Trophoblast cell (in vitro differentiated cells and primary cell): Measurements from ENCODE around the gene RAF1.

ENCODE experiments used
- DNase-seq, 2 donors: peaks; one replicate each; pipeline ENCODE4 v3.0.0-alpha.2; 2016
- H2AFZ ChIP-seq: 2 replicates; pipeline ENCODE4 v1.6.1; 2013; ENCODE audit warnings: low read length, moderate library complexity, mild to moderate bottlenecking; ENCODE audit not compliant: insufficient read depth, poor library complexity
- H2AK5ac ChIP-seq: 2 replicates; pipeline ENCODE4 v1.6.1; 2013; ENCODE audit warnings: mild to moderate bottlenecking, low read length
- H2BK120ac ChIP-seq: 2 replicates; pipeline ENCODE4 v1.6.1; 2013; ENCODE audit warnings: low read length, mild to moderate bottlenecking, moderate library complexity; ENCODE audit not compliant: insufficient read depth, poor library complexity
- H2BK12ac ChIP-seq: 2 replicates; pipeline ENCODE4 v1.6.1; 2013; ENCODE audit warnings: mild to moderate bottlenecking, low read length, moderate library complexity
- H2BK5ac ChIP-seq: 2 replicates; pipeline ENCODE4 v1.6.1; 2013; ENCODE audit warnings: low read length, low read depth, moderate library complexity, mild to moderate bottlenecking; ENCODE audit not compliant: poor library complexity
- H3K14ac ChIP-seq: 2 replicates; pipeline ENCODE4 v1.6.1; 2013; ENCODE audit warnings: mild to moderate bottlenecking, low read length
- H3K18ac ChIP-seq: 2 replicates; pipeline ENCODE4 v1.6.1; 2013; ENCODE audit warnings: mild to moderate bottlenecking, low read length
- H3K23ac ChIP-seq: 2 replicates; pipeline ENCODE4 v1.6.1; 2013; ENCODE audit warnings: low read length
- H3K27ac ChIP-seq: 2 replicates; pipeline ENCODE4 v1.5.1; 2013; ENCODE audit warnings: low read depth, mild to moderate bottlenecking, inconsistent platforms, low read length, moderate library complexity
- H3K27me3 ChIP-seq: 2 replicates; pipeline ENCODE4 v1.6.1; 2013; ENCODE audit warnings: inconsistent platforms, mild to moderate bottlenecking, low read length, moderate library complexity; ENCODE audit not compliant: insufficient read depth
- H3K36me3 ChIP-seq, 2 experiments: 1 replicate in 1 of 2; 2 replicates in 1 of 2; pipeline ENCODE4 v1.6.1; 2013; ENCODE audit warnings: low read length in 2 of 2, mild to moderate bottlenecking in 2 of 2, moderate library complexity in 1 of 2; ENCODE audit not compliant: insufficient read depth in 2 of 2, control insufficient read depth in 1 of 2
- H3K4ac ChIP-seq: 2 replicates; pipeline ENCODE4 v1.6.1; 2013; ENCODE audit warnings: low read depth, mild to moderate bottlenecking, low read length, moderate library complexity
- H3K4me1 ChIP-seq, 2 experiments: 1 replicate in 1 of 2; 2 replicates in 1 of 2; pipeline ENCODE4 v1.6.1; 2013; ENCODE audit warnings: low read length in 2 of 2, mild to moderate bottlenecking in 2 of 2, moderate library complexity in 1 of 2; ENCODE audit not compliant: insufficient read depth in 2 of 2, control insufficient read depth in 1 of 2
- H3K4me2 ChIP-seq: 2 replicates; pipeline ENCODE4 v1.6.1; 2013; ENCODE audit warnings: inconsistent platforms, mild to moderate bottlenecking, low read length, moderate library complexity
- H3K4me3 ChIP-seq: 2 replicates; pipeline ENCODE4 v1.5.1; 2013; ENCODE audit warnings: mild to moderate bottlenecking, low read depth, low read length, inconsistent platforms
- H3K79me1 ChIP-seq: one replicate; pipeline ENCODE4 v1.6.1; 2013; ENCODE audit warnings: low read length
- H3K79me2 ChIP-seq: 2 replicates; pipeline ENCODE4 v1.6.1; 2013; ENCODE audit warnings: low read length, mild to moderate bottlenecking; ENCODE audit not compliant: control insufficient read depth, insufficient read depth, poor library complexity
- H3K9ac ChIP-seq: 2 replicates; pipeline ENCODE4 v1.6.1; 2013; ENCODE audit warnings: mild to moderate bottlenecking, low read length
- H3K9me3 ChIP-seq: 2 replicates; pipeline ENCODE4 v1.6.1; 2013; ENCODE audit warnings: low read depth, mild to moderate bottlenecking, control low read depth, inconsistent platforms, low read length; ENCODE audit not compliant: insufficient read depth
- H4K12ac ChIP-seq: 2 replicates; pipeline ENCODE4 v1.6.1; 2013; ENCODE audit warnings: low read depth, mild to moderate bottlenecking, low read length, moderate library complexity
- H4K8ac ChIP-seq: 2 replicates; pipeline ENCODE4 v1.6.1; 2013; ENCODE audit warnings: low read depth, mild to moderate bottlenecking, low read length, moderate library complexity
- H4K91ac ChIP-seq: one replicate; pipeline ENCODE4 v1.6.1; 2013; ENCODE audit warnings: low read depth, mild to moderate bottlenecking, low read length, moderate library complexity
- WGBS: extraction: QIAGEN DNeasy Blood & Tissue Kit; methylation state at CpG from one replicate; pipeline ENCODE4 v1.1.7; 2013; ENCODE audit warnings: missing lambda C conversion rate; ENCODE audit not compliant: insufficient read length, insufficient coverage; ENCODE audit errors: extremely low coverage; 5-methylcytosine and 5-hydroxymethylcytosine counted together

Gene RAF1

DNA sequence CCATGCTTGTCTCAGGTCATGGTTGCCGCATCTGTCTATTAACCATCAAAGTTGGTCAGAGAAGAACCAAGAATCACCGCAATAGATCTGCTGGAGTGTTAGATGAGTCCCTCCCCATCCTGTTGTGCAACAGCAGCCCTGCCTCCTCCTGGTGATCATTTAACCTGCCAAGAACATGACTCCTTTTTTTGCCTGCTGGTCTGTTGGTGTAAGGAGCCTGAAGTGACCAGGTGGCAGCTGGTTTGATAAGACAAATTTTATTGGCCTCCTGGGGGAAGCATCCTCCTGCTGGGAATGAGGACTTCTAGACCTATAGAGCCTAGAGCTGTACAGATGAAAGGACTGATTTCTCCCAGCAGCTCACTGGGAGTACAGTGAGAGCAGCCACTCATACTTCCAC lies 43.5 kb upstream of the RAF1 start:
- Histone ChIP-seq H3K4me1 (no peaks in the 10 kb centered on the region), H3K23ac (no peak overlapping the region), H3K18ac (no peak overlapping the region), H2BK120ac (no peak overlapping the region), H3K14ac (no peak overlapping the region), H2BK12ac (no peak overlapping the region), H3K27me3 (no peaks in the 10 kb centered on the region), H2BK5ac (no peak overlapping the region), H3K9ac (no peak overlapping the region), H3K27ac (no peak overlapping the region), H2AFZ (no peak overlapping the region), H3K36me3 (no peaks in the 10 kb centered on the region), H3K4ac (no peak overlapping the region), H2AK5ac (no peak overlapping the region), H4K12ac (no peak overlapping the region), H3K9me3 (no peaks in the 10 kb centered on the region), H4K91ac (no peak overlapping the region), H3K4me3 (no peak overlapping the region), H3K79me1 (no peaks in the 10 kb centered on the region), H3K79me2 (no peaks in the 10 kb centered on the region), H3K4me2 (no peak overlapping the region), H4K8ac (no peak overlapping the region)
- DNase-seq, result peak; percentile 20 to 52
- WGBS, result no CpG with 5 or more reads among the region's 2 CpGs

DNA sequence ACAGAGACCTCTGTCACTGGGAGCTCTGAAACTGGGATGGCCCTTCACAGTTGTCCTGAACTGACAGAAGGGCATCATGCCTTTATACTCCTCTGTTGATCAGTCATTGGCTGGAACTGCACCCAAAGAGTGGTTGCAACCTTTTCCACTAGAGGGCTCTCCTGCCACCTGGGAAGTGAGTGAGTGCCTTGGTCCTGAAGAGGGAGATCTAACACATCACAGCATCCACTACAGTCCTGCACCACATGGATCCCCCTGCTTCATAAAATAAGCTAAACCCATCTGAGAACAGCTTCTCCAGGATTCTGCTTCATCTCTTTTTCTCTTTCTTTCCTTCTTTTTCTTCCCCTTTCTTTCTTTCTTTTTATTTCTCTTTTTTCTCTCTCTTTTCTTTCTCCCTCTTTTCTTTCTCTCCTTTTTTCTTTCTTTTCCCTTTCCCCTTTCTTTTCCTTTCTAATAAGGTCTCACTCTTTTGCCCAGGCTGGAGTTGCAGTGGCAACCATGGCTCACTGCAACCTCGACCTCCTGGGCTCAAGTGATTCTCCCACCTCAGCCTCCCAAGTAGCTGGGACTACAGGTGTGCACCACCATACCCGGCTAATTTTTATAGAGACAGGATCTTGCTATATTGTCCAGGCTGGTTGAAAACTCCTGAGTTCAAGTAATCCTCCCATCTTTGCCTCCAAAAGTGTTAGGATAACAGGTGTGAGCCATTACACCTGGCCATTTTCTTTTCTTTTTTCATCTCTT lies 42.8 kb upstream of the RAF1 start:
- Histone ChIP-seq H3K36me3 (no peaks in the 10 kb centered on the region), H3K18ac (no peak overlapping the region), H3K4me2 (no peak overlapping the region), H3K23ac (no peak overlapping the region), H2BK5ac (no peak overlapping the region), H3K9ac (no peak overlapping the region), H3K27me3 (no peaks in the 10 kb centered on the region), H3K4me1 (no peaks in the 10 kb centered on the region), H3K79me1 (no peaks in the 10 kb centered on the region), H4K91ac (no peak overlapping the region), H3K4me3 (no peak overlapping the region), H3K4ac (no peak overlapping the region), H2AK5ac (no peak overlapping the region), H3K79me2 (no peaks in the 10 kb centered on the region), H2AFZ (no peak overlapping the region), H3K14ac (no peak overlapping the region), H4K12ac (no peak overlapping the region), H2BK12ac (no peak overlapping the region), H3K27ac (no peak overlapping the region), H4K8ac (no peak overlapping the region), H2BK120ac (no peak overlapping the region), H3K9me3 (no peaks in the 10 kb centered on the region)
- no CpG with 5 or more reads among the region's 2 CpGs for WGBS
- peak; percentile 82 to 93 for DNase-seq

DNA sequence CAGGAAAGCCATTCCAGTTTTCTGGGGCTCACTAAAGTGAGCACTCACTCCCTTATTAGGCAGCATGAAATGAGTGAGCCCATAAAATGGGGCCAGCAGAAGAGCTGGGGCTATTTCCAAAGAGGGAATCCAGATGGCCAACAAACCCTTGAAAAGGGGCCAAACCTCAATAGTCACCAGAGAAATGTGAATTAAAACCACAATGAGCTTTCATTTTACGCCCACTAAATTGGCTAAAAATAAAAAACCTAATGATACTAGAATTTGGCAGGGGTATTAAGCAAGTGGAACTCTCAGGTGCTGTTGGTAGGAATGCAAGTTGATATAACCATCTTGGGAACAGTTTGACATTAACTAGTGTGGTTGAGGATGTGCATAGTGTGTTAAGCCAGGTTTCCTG lies 42.1 kb upstream of the RAF1 start:
- Histone ChIP-seq H2AK5ac (no peak overlapping the region), H3K23ac (no peak overlapping the region), H3K14ac (no peak overlapping the region), H4K8ac (no peak overlapping the region), H3K36me3 (no peaks in the 10 kb centered on the region), H3K4me2 (no peak overlapping the region), H3K79me1 (no peaks in the 10 kb centered on the region), H4K91ac (no peak overlapping the region), H3K27me3 (no peaks in the 10 kb centered on the region), H3K18ac (no peak overlapping the region), H3K9ac (no peak overlapping the region), H2BK120ac (no peak overlapping the region), H4K12ac (no peak overlapping the region), H2AFZ (no peak overlapping the region), H3K79me2 (no peaks in the 10 kb centered on the region), H3K4me3 (no peak overlapping the region), H2BK12ac (no peak overlapping the region), H3K4me1 (no peaks in the 10 kb centered on the region), H3K27ac (no peak overlapping the region), H3K9me3 (no peaks in the 10 kb centered on the region), H3K4ac (no peak overlapping the region), H2BK5ac (no peak overlapping the region)
- no peak for DNase-seq
- WGBS, result no CpG with 5 or more reads among the region's 1 CpG

DNA sequence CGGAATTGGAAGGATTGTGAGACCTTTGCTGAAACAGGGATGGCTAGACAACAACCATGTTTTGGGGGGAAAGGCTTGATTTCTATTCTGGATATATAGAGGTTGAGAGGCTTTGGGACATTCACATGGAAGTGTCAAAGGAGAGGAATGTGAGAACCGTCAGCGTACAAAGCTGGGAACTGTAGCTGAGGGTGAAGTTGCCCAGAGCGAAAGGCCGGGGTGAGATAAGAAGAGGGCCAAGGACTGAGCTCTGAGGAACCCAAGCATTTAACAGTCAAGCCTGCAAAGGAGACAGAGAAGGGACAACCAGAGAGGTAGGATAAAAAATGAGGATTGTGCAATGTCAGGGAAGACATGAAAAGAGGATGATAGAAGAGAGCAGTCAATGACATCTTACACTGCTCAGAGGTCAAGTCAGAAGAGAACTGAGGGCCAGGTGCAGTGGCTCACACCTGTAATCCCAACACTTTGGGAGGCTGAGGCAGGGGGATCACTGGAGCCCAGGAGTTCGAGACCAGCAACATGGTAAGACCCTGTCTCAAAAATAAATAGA lies 41.5 kb upstream of the RAF1 start:
- no peak overlapping the region for H2BK120ac ChIP-seq
- H2AK5ac ChIP-seq, result no peak overlapping the region

More for the DNA sequence above, 41.5 kb upstream of the RAF1 start:
- H3K79me2 ChIP-seq, result no peaks in the 10 kb centered on the region
- no peak overlapping the region for H3K14ac ChIP-seq
- no peak overlapping the region for H2BK5ac ChIP-seq
- no CpG with 5 or more reads among the region's 6 CpGs for WGBS
- H3K9ac ChIP-seq, result no peak overlapping the region
- H4K12ac ChIP-seq, result no peak overlapping the region
- no peaks in the 10 kb centered on the region for H3K79me1 ChIP-seq
- H4K8ac ChIP-seq, result no peak overlapping the region
- no peaks in the 10 kb centered on the region for H3K36me3 ChIP-seq
- H3K27ac ChIP-seq, result no peak overlapping the region
- H3K4me1 ChIP-seq, result no peaks in the 10 kb centered on the region
- H3K18ac ChIP-seq, result no peak overlapping the region
- H3K4me2 ChIP-seq, result no peak overlapping the region
- H3K4me3 ChIP-seq, result no peak overlapping the region
- H2AFZ ChIP-seq, result no peak overlapping the region
- H3K27me3 ChIP-seq, result no peaks in the 10 kb centered on the region
- no peak overlapping the region for H4K91ac ChIP-seq
- no peak overlapping the region for H2BK12ac ChIP-seq
- no peak for DNase-seq
- H3K23ac ChIP-seq, result no peak overlapping the region
- no peak overlapping the region for H3K4ac ChIP-seq
- H3K9me3 ChIP-seq, result no peaks in the 10 kb centered on the region
